ENCODE results near the gene AKR1D1.
"Not testable (repeated sequence)": the region's sequence is repeated elsewhere in the genome, so short reads cannot be mapped to it uniquely, and the experiment has no call there.

AKR1D1 gene

GRCh38 chr7:138076196-138076595, at the start of gene AKR1D1:
Gene AKR1D1, plus strand, starts transcription at chr7:138076459. Its CDS starts 60 bp downstream, at chr7:138076519.
- no peak for FAIRE-seq

GRCh38 chr7:138027100-138027499, 49.2 kb upstream of the AKR1D1 start:
- no peak for FAIRE-seq

- FAIRE-seq: no peak
These were observed 47.1 kb upstream of the AKR1D1 start for GRCh38 chr7:138029126-138029525.

GRCh38 chr7:138029941-138030340, 46.3 kb upstream of the AKR1D1 start:
- FAIRE-seq: no peak

- FAIRE-seq: no peak
These were observed 45.4 kb upstream of the AKR1D1 start for GRCh38 chr7:138030679-138031351.

GRCh38 chr7:138032186-138032585, 44.1 kb upstream of the AKR1D1 start:
- no peak for FAIRE-seq

- FAIRE-seq: no peak
These were observed 43.5 kb upstream of the AKR1D1 start for GRCh38 chr7:138032770-138033169.

GRCh38 chr7:138033241-138033640, 43.0 kb upstream of the AKR1D1 start:
- no peak for FAIRE-seq

GRCh38 chr7:138036135-138036534, 40.1 kb upstream of the AKR1D1 start:
- no peak for FAIRE-seq

GRCh38 chr7:138040063-138040462, 36.2 kb upstream of the AKR1D1 start:
- not testable (repeated sequence) for FAIRE-seq

GRCh38 chr7:138044897-138045296, 31.4 kb upstream of the AKR1D1 start:
- no peak for FAIRE-seq

GRCh38 chr7:138047907-138048306, 28.4 kb upstream of the AKR1D1 start:
- no peak for FAIRE-seq

- no peak for FAIRE-seq
These were observed 26.6 kb upstream of the AKR1D1 start for GRCh38 chr7:138049505-138050116.

- FAIRE-seq: not testable (repeated sequence)
These were observed 24.5 kb upstream of the AKR1D1 start for GRCh38 chr7:138051712-138052247.

- FAIRE-seq: no peak
These were observed 23.6 kb upstream of the AKR1D1 start for GRCh38 chr7:138052696-138053095.

- FAIRE-seq: not testable (repeated sequence)
These were observed 20.6 kb upstream of the AKR1D1 start for GRCh38 chr7:138055698-138056097.

GRCh38 chr7:138063400-138063799, 12.9 kb upstream of the AKR1D1 start:
- FAIRE-seq: peak; percentile 21

GRCh38 chr7:138064856-138065357, 11.4 kb upstream of the AKR1D1 start:
- FAIRE-seq: no peak

GRCh38 chr7:138065827-138066226, 10.4 kb upstream of the AKR1D1 start:
- no peak for FAIRE-seq

GRCh38 chr7:138066954-138067394, 9.3 kb upstream of the AKR1D1 start:
- no peak for FAIRE-seq

GRCh38 chr7:138067774-138068173, 8.5 kb upstream of the AKR1D1 start:
- FAIRE-seq: no peak

- FAIRE-seq: no peak
These were observed 5.4 kb upstream of the AKR1D1 start for GRCh38 chr7:138070908-138071307.

GRCh38 chr7:138072726-138073125, 3.5 kb upstream of the AKR1D1 start:
- FAIRE-seq: no peak

- FAIRE-seq: no peak
These were observed 2.1 kb upstream of the AKR1D1 start for GRCh38 chr7:138074121-138074520.
